ENCODE results near the gene RNF44. TPM values are rescaled to one million over a fixed set of nuclear protein-coding genes. Genes with fewer than 3 reads are reported as not detected.

The RNF44 gene
- total and polyA plus RNA-seq, 11 donors, result 9.2 to 35.7 (median 20.0) TPM

- 80 to 89% (median 86%) methylated on average over 3 of the region's 3 CpGs for WGBS, 4 donors
- Histone ChIP-seq H3K4me3 (no peak overlapping the region), H3K27me3 (peaks cover 0 to 9% (median 0%) of the 10 kb centered on the region in 9 donors), H3K36me3 (no peaks in the 10 kb centered on the region), H3K4me1 (no peaks in the 10 kb centered on the region), H3K27ac (no peak overlapping the region), H3K9me3 (no peaks in the 10 kb centered on the region)
- DNase-seq (peak in 1 of 5 donors; percentile 10), ATAC-seq (no peak)
- no peak for TF ChIP-seq POLR2A (IDR thresholded peaks at IDR 0.05)
- TF ChIP-seq CTCF (IDR thresholded peaks at IDR 0.05), result no peak
- intact Hi-C loops (cut with DNase I), result no loop called here
Observed at GRCh38 chr5:176561259-176561658, 24.1 kb upstream of the RNF44 start.

GRCh38 chr5:176560364-176560763 lies 23.2 kb upstream of the RNF44 start:
- no peak for TF ChIP-seq CTCF (IDR thresholded peaks at IDR 0.05)
- WGBS, 4 donors, result 69 to 84% (median 73%) methylated on average over 8 of the region's 8 CpGs
- no peaks in the 10 kb centered on the region for H3K4me1 ChIP-seq
- peaks cover 0 to 6% (median 0%) of the 10 kb centered on the region in 9 donors for H3K27me3 ChIP-seq
- H3K27ac ChIP-seq, result no peak overlapping the region
- ATAC-seq (no peak), DNase-seq (no peak)
- intact Hi-C loops (cut with DNase I), result no loop called here
- H3K9me3 ChIP-seq, result no peaks in the 10 kb centered on the region
- H3K36me3 ChIP-seq, result no peaks in the 10 kb centered on the region
- H3K4me3 ChIP-seq, result no peak overlapping the region

GRCh38 chr5:176559683-176560082 lies 22.5 kb upstream of the RNF44 start:
- 34 to 50% (median 41%) methylated on average over 5 of the region's 5 CpGs for WGBS, 4 donors
- no peak for TF ChIP-seq POLR2A (IDR thresholded peaks at IDR 0.05)
- no peak for TF ChIP-seq CTCF (IDR thresholded peaks at IDR 0.05)
- no peak for ATAC-seq

GRCh38 chr5:176557846-176558245 lies 20.6 kb upstream of the RNF44 start:
- ATAC-seq (no peak), DNase-seq (peak in 1 of 5 donors; percentile 5)
- Histone ChIP-seq H3K36me3 (no peaks in the 10 kb centered on the region), H3K4me3 (no peak overlapping the region), H3K9me3 (no peaks in the 10 kb centered on the region), H3K4me1 (peaks cover 0 to 5% (median 0%) of the 10 kb centered on the region in 12 donors), H3K27me3 (peaks cover 0 to 13% (median 2%) of the 10 kb centered on the region in 9 donors), H3K27ac (no peak overlapping the region)
- no peak for TF ChIP-seq CTCF (IDR thresholded peaks at IDR 0.05)
- 94 to 98% (median 96%) methylated on average over 12 to 13 of the region's 13 CpGs for WGBS, 4 donors
- intact Hi-C loops (cut with DNase I), result no loop called here

More at GRCh38 chr5:176559683-176560082, 22.5 kb upstream of the RNF44 start:
- no peaks in the 10 kb centered on the region for H3K9me3 ChIP-seq
- intact Hi-C loops (cut with DNase I), result no loop called here
- peaks cover 0 to 6% (median 0%) of the 10 kb centered on the region in 9 donors for H3K27me3 ChIP-seq
- no peaks in the 10 kb centered on the region for H3K36me3 ChIP-seq
- no peak overlapping the region for H3K4me3 ChIP-seq
- no peaks in the 10 kb centered on the region for H3K4me1 ChIP-seq
- H3K27ac ChIP-seq, result no peak overlapping the region
- no peak for DNase-seq

All from heart left ventricle (tissue), 16 donors.